Stimulated activated CD8-positive, alpha-beta memory T cell treated with anti-CD3 and anti-CD28 coated beads, Interleukin-12 subunit alpha, Interleukin-12 subunit beta, amount 100 ng/mL, for 4 hours (primary cell): ENCODE results near the gene UBL7.

Source experiments
- DNase-seq: peaks from one replicate; pipeline ENCODE4 v3.0.0-alpha.2; 2020; ENCODE audit warnings: low read depth

Gene UBL7

GRCh38 chr15:74408385-74408784 lies 52.6 kb downstream of the UBL7 start:
- no peak for DNase-seq

- no peak for DNase-seq
Observed at GRCh38 chr15:74406992-74407705, 53.8 kb downstream of the UBL7 start.

GRCh38 chr15:74406517-74406916 lies 54.4 kb downstream of the UBL7 start:
- no peak for DNase-seq

GRCh38 chr15:74405823-74406222 lies 55.1 kb downstream of the UBL7 start:
- DNase-seq, result no peak

- DNase-seq, result no peak
Observed at GRCh38 chr15:74403991-74404563, 56.9 kb downstream of the UBL7 start.

GRCh38 chr15:74403588-74403919 lies 57.4 kb downstream of the UBL7 start:
- no peak for DNase-seq

GRCh38 chr15:74402873-74403587 lies 57.9 kb downstream of the UBL7 start:
- DNase-seq, result peak; percentile 72

GRCh38 chr15:74402337-74402841 lies 58.6 kb downstream of the UBL7 start:
- DNase-seq, result no peak

- no peak for DNase-seq
Observed at GRCh38 chr15:74400915-74401757, 59.8 kb downstream of the UBL7 start.

- no peak for DNase-seq
Observed at GRCh38 chr15:74400313-74400860, 60.6 kb downstream of the UBL7 start.

- peak; percentile 59 for DNase-seq
Observed at GRCh38 chr15:74399511-74400312, 61.2 kb downstream of the UBL7 start.

- no peak for DNase-seq
Observed at GRCh38 chr15:74399100-74399499, 61.9 kb downstream of the UBL7 start.

- DNase-seq, result no peak
Observed at GRCh38 chr15:74398183-74398582, 62.8 kb downstream of the UBL7 start.

GRCh38 chr15:74397239-74398068 lies 63.5 kb downstream of the UBL7 start:
- DNase-seq, result no peak

GRCh38 chr15:74396445-74397238 lies 64.3 kb downstream of the UBL7 start:
- DNase-seq, result peak; percentile 63

GRCh38 chr15:74396146-74396438 lies 64.9 kb downstream of the UBL7 start:
- DNase-seq, result no peak
